Astrocyte of the spinal cord (primary cell): ENCODE results near the gene XG.

Experiments used
- DNase-seq: peaks from one replicate; pipeline ENCODE4 v3.0.0; 2011; ENCODE audit warnings: low read depth, low spot score
- H3K4me3 ChIP-seq: 2 replicates; pipeline ENCODE4 v1.5.1; 2011; ENCODE audit warnings: low read depth, mild to moderate bottlenecking, low read length, moderate library complexity
- CTCF ChIP-seq: IDR thresholded peaks from 2 replicates; pipeline ENCODE4 v1.5.1; 2012; ENCODE audit warnings: low read depth, mild to moderate bottlenecking, low read length, inconsistent platforms
- in situ Hi-C: cut with HindIII; loops from 2 replicates; pipeline ENCODE4 v1.10.0; 2017; ENCODE audit warnings: low sequenced_read_pairs

The XG gene

DNA sequence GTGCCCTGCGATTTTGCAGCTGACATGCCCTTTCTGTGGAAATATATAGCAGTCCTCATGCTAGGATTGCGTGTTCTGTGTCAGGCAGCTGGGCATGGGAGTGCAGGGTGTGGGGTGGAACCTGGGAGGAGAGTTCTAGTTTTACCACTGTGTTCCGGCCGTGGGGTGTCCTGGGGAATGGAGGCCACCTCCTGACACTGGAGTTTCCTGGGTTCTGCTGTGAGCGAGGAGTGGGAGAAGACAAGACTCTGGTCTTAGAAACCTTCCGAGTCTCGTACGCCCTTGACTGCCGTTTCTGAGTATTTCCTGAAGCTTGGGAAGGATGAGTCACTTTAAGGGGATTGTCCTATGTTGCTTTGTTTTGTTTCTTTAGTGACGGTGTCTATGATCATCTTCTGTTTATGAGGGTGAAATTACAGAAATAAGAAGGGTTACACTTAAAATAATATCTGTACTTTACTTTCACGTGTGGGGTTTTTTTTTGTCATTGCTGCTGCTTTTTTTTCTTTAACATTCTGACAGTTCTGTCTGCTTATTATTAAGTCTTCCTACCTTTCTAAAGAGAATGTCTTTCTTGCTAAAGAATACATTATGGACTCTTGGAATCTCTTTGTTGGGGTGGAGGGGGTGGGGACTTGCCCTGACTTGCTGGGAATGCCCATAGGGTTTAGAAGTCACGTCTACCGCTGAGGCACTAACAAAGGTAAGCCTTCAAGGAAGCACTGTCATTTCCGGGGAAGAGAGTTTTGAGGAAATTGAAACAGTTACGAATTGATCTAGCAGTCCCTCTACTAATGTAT lies 41.6 kb upstream of the XG start:
- in situ Hi-C loops = no loop called here
- peak; percentile 88 for DNase-seq
- H3K4me3 ChIP-seq = peak overlapping the region; percentile 18
- TF ChIP-seq CTCF = no peak

- DNase-seq = no peak
- no peak overlapping the region for H3K4me3 ChIP-seq
- TF ChIP-seq CTCF = no peak
- in situ Hi-C loops = no loop called here
These were observed 40.4 kb upstream of the XG start for GRCh38 chrX:2711441-2711840.

GRCh38 chrX:2712428-2712827 lies 39.4 kb upstream of the XG start:
- TF ChIP-seq CTCF = no peak
- no peak for DNase-seq
- in situ Hi-C loops = no loop called here
- no peak overlapping the region for H3K4me3 ChIP-seq

DNA sequence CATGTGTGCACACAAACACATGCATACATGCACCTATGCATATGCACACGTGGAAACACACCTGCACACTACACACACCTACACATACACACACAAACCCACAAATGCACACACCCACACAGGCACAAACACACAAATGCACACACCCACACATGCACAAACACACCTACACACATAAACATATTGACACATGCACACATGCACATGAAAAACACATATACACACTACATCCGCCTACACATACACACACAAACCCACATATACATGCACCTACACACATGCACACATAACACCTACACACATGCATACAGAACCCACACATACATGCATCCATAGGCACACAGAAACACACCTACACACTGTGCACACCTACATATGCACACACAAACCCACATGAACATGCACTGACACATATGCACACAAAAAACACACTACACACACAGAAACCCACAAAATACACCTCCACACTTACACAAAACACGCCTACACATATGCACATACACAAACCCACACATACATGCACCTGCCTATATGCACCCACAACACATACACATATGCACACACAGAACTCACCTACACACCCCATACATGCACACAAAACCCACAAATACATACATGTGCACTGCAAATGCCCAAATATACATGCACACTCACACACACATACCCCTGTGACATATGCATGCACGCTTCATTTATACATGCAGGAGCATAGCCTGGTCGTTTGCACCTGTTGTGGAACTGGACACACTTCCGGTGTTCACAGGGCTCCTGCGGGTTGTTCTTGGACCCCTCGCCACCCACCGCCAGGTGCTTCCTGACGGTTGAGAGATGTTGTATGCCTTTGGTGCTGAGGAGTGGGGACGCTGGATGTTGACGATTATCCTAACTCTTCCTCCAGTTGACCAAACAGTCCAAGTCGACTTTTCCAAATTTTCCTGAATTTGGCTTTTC lies 38.7 kb upstream of the XG start:
- in situ Hi-C loops = no loop called here
- no peak for DNase-seq
- H3K4me3 ChIP-seq = no peak overlapping the region
- TF ChIP-seq CTCF = no peak

- no peak for TF ChIP-seq CTCF
- in situ Hi-C loops = no loop called here
- no peak overlapping the region for H3K4me3 ChIP-seq
- no peak for DNase-seq
These were observed 37.3 kb upstream of the XG start for GRCh38 chrX:2714551-2714950.

DNA sequence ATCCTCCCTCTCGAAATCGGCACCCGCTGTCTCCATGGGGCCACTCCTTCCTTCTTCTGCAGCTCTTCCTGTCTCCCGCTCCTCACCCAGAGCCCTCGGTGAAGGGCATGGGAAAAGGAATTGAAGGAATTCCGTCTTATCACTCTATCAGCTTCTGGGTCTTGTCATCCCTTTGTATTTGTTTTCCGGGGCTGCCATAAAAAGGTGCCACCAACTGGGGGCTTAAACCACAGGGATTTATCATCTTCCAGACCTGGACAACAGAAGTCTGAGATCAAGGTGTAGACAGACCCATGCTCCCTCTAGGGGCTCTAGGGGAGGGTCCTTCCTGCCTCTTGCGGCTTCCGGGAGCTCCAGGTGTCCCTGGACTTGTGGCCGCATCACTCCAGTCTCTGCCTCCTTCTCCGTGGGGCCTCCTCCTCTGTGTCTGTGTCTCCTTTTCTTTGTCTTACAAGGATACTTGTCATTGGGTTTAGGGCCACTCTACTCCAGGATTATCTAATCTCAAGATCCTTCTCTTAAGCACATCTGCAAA lies 36.7 kb upstream of the XG start:
- TF ChIP-seq CTCF = no peak
- in situ Hi-C loops = no loop called here
- H3K4me3 ChIP-seq = no peak overlapping the region
- DNase-seq = no peak
